GM18870 (cell line): ENCODE results near the gene PSMG4.

Source experiments
- ATAC-seq: cut with Tn5 transposase; IDR thresholded peaks from one replicate; pipeline ENCODE4 v1.9.1; 2021; ENCODE audit warnings: moderate library complexity; ENCODE audit not compliant: unreplicated experiment

Gene PSMG4

GRCh38 chr6:3273707-3274521 lies 15.2 kb downstream of the PSMG4 start:
- no peak for ATAC-seq

- no peak for ATAC-seq
Observed at GRCh38 chr6:3276174-3277167, 17.7 kb downstream of the PSMG4 start.

- ATAC-seq: no peak
Observed at GRCh38 chr6:3277251-3277650, 18.5 kb downstream of the PSMG4 start.

GRCh38 chr6:3277851-3278416 lies 19.2 kb downstream of the PSMG4 start:
- ATAC-seq: no peak

GRCh38 chr6:3278691-3279090 lies 19.9 kb downstream of the PSMG4 start:
- no peak for ATAC-seq

GRCh38 chr6:3280091-3280490 lies 21.3 kb downstream of the PSMG4 start:
- no peak for ATAC-seq

GRCh38 chr6:3280866-3281465 lies 22.2 kb downstream of the PSMG4 start:
- no peak for ATAC-seq

- no peak for ATAC-seq
Observed at GRCh38 chr6:3281631-3282475, 23.1 kb downstream of the PSMG4 start.

GRCh38 chr6:3282476-3283236 lies 23.9 kb downstream of the PSMG4 start:
- ATAC-seq: no peak

- no peak for ATAC-seq
Observed at GRCh38 chr6:3283241-3283640, 24.5 kb downstream of the PSMG4 start.

- ATAC-seq: no peak
Observed at GRCh38 chr6:3283641-3284435, 25.1 kb downstream of the PSMG4 start.

- no peak for ATAC-seq
Observed at GRCh38 chr6:3284436-3284876, 25.7 kb downstream of the PSMG4 start.

GRCh38 chr6:3285049-3285639 lies 26.4 kb downstream of the PSMG4 start:
- no peak for ATAC-seq

- no peak for ATAC-seq
Observed at GRCh38 chr6:3285732-3286131, 27.0 kb downstream of the PSMG4 start.

- no peak for ATAC-seq
Observed at GRCh38 chr6:3286641-3287171, 28.0 kb downstream of the PSMG4 start.

- ATAC-seq: no peak
Observed at GRCh38 chr6:3287308-3287707, 28.6 kb downstream of the PSMG4 start.

- ATAC-seq: no peak
Observed at GRCh38 chr6:3287976-3288707, 29.4 kb downstream of the PSMG4 start.
